ENCODE measurements around the gene TAF1L.

TAF1L gene

GRCh38 chr9:32587901-32588300 is 47.6 kb downstream of the TAF1L start:
- no peak for DNase-seq

GRCh38 chr9:32584784-32585183 is 50.7 kb downstream of the TAF1L start:
- no peak for DNase-seq

GRCh38 chr9:32581512-32582143 is 53.8 kb downstream of the TAF1L start:
- no peak for DNase-seq

GRCh38 chr9:32580631-32581300 is 54.7 kb downstream of the TAF1L start:
- DNase-seq = no peak

- peak; percentile 1 for DNase-seq
Observed at GRCh38 chr9:32579706-32580331, 55.6 kb downstream of the TAF1L start.
